H9 (cell line): Measurements from ENCODE around the gene PACSIN2. TPM values are rescaled to one million over a fixed set of nuclear protein-coding genes. Genes with fewer than 3 reads are reported as not detected.

Source experiments
- DNase-seq: peaks from one replicate; pipeline ENCODE4 v3.0.0-alpha.2; 2017
- H2AFZ ChIP-seq: one replicate; pipeline ENCODE4 v1.6.1; 2013; ENCODE audit warnings: mild to moderate bottlenecking, low read length, control low read depth, moderate library complexity
- H2AK5ac ChIP-seq: 2 replicates; pipeline ENCODE4 v1.6.1; 2013; ENCODE audit warnings: low read length, control low read depth, mixed read lengths; ENCODE audit not compliant: insufficient read length
- H2BK120ac ChIP-seq: one replicate; pipeline ENCODE4 v1.6.1; 2013; ENCODE audit warnings: low read depth, mild to moderate bottlenecking, low read length, control low read depth, inconsistent platforms; ENCODE audit not compliant: poor library complexity, severe bottlenecking
- H2BK12ac ChIP-seq: 2 replicates; pipeline ENCODE4 v1.6.1; 2013; ENCODE audit warnings: low read length, control low read depth, mixed read lengths, low read depth; ENCODE audit not compliant: insufficient read length
- H2BK15ac ChIP-seq: 2 replicates; pipeline ENCODE4 v1.6.1; 2013; ENCODE audit warnings: low read depth, low read length, control low read depth
- H2BK20ac ChIP-seq: one replicate; pipeline ENCODE4 v1.6.1; 2013; ENCODE audit warnings: low read depth, mild to moderate bottlenecking, low read length, control low read depth, inconsistent platforms; ENCODE audit not compliant: poor library complexity, severe bottlenecking
- H2BK5ac ChIP-seq: 2 replicates; pipeline ENCODE4 v1.6.1; 2013; ENCODE audit warnings: low read length, control low read depth, mixed read lengths; ENCODE audit not compliant: insufficient read length
- H3K14ac ChIP-seq: 2 replicates; pipeline ENCODE4 v1.6.1; 2013; ENCODE audit warnings: low read length, control low read depth; ENCODE audit not compliant: insufficient read depth
- H3K18ac ChIP-seq: 2 replicates; pipeline ENCODE4 v1.6.1; 2013; ENCODE audit warnings: low read depth, mild to moderate bottlenecking, mixed read lengths, low read length, control low read depth; ENCODE audit not compliant: insufficient read length
- H3K23ac ChIP-seq: 2 replicates; pipeline ENCODE4 v1.6.1; 2013; ENCODE audit warnings: low read length, control low read depth, mixed read lengths, low read depth; ENCODE audit not compliant: insufficient read length
- H3K23me2 ChIP-seq: 2 replicates; pipeline ENCODE4 v1.6.1; 2013; ENCODE audit warnings: low read depth, mild to moderate bottlenecking, mixed read lengths, low read length, control low read depth; ENCODE audit not compliant: insufficient read length, poor library complexity, severe bottlenecking
- H3K27ac ChIP-seq: 2 replicates; pipeline ENCODE4 v1.5.1; 2013; ENCODE audit warnings: low read length, control low read depth, mixed read lengths, low read depth; ENCODE audit not compliant: insufficient read length
- H3K27me3 ChIP-seq: 2 replicates; pipeline ENCODE4 v1.6.1; 2013; ENCODE audit warnings: low read length, control low read depth, inconsistent platforms; ENCODE audit not compliant: insufficient read depth
- H3K4ac ChIP-seq: 2 replicates; pipeline ENCODE4 v1.6.1; 2013; ENCODE audit warnings: low read depth, mild to moderate bottlenecking, control low read depth, inconsistent platforms, low read length, moderate library complexity
- H3K4me1 ChIP-seq: 2 replicates; pipeline ENCODE4 v1.6.1; 2013; ENCODE audit warnings: low read length, control low read depth, inconsistent platforms; ENCODE audit not compliant: insufficient read depth
- H3K4me2 ChIP-seq: 2 replicates; pipeline ENCODE4 v1.6.1; 2013; ENCODE audit warnings: low read length, control low read depth, mixed read lengths; ENCODE audit not compliant: insufficient read length, insufficient read depth
- H3K56ac ChIP-seq: 2 replicates; pipeline ENCODE4 v1.6.1; 2013; ENCODE audit warnings: low read depth, mild to moderate bottlenecking, mixed read lengths, low read length, control low read depth; ENCODE audit not compliant: insufficient read length
- H3K79me1 ChIP-seq: 2 replicates; pipeline ENCODE4 v1.6.1; 2013; ENCODE audit warnings: low read depth, mild to moderate bottlenecking, moderate library complexity, low read length, control low read depth, inconsistent platforms; ENCODE audit not compliant: insufficient read depth, poor library complexity, severe bottlenecking
- H3K79me2 ChIP-seq: 2 replicates; pipeline ENCODE4 v1.6.1; 2013; ENCODE audit warnings: low read length, control low read depth, inconsistent platforms; ENCODE audit not compliant: insufficient read depth
- H3K9ac ChIP-seq: 2 replicates; pipeline ENCODE4 v1.6.1; 2013; ENCODE audit warnings: low read length, control low read depth, mixed read lengths; ENCODE audit not compliant: insufficient read length; ENCODE audit errors: extremely low read depth
- H3K9me3 ChIP-seq: one replicate; pipeline ENCODE4 v1.6.1; 2013; ENCODE audit warnings: low read depth, low read length, inconsistent platforms; ENCODE audit not compliant: control insufficient read depth
- H3T11ph ChIP-seq: one replicate; pipeline ENCODE4 v1.6.1; 2013; ENCODE audit warnings: mild to moderate bottlenecking, low read length, control low read depth, inconsistent platforms
- H4K20me1 ChIP-seq: one replicate; pipeline ENCODE4 v1.6.1; 2013; ENCODE audit not compliant: control insufficient read depth, insufficient read length, insufficient read depth
- H4K5ac ChIP-seq: 2 replicates; pipeline ENCODE4 v1.6.1; 2013; ENCODE audit warnings: low read depth, mild to moderate bottlenecking, mixed read lengths, low read length, control low read depth; ENCODE audit not compliant: insufficient read length
- H4K8ac ChIP-seq: replicated peaks from 2 replicates; pipeline ENCODE4 v1.6.1; 2013; ENCODE audit warnings: low read length, control low read depth, mixed read lengths, low read depth; ENCODE audit not compliant: insufficient read length
- H4K91ac ChIP-seq: 2 replicates; pipeline ENCODE4 v1.6.1; 2013; ENCODE audit warnings: low read depth, mild to moderate bottlenecking, moderate library complexity, mixed read lengths, low read length, control low read depth; ENCODE audit not compliant: insufficient read length
- H3K27ac Mint-ChIP-seq, 3 experiments: 2 replicates in 2 of 3; 3 replicates in 1 of 3; pipeline ENCODE4 v1.8.0; 2020 to 2021; ENCODE audit warnings: mixed read lengths in 3 of 3, mild to moderate bottlenecking in 1 of 3, moderate library complexity in 1 of 3
- H3K27me3 Mint-ChIP-seq: 2 replicates; pipeline ENCODE4 v1.8.0; 2021; ENCODE audit warnings: low read depth, mild to moderate bottlenecking, moderate library complexity, mixed read lengths
- H3K36me3 Mint-ChIP-seq, 3 experiments: 2 replicates in 2 of 3; 3 replicates in 1 of 3; pipeline ENCODE4 v1.8.0; 2020 to 2021; ENCODE audit warnings: low read depth in 3 of 3, mixed read lengths in 3 of 3; ENCODE audit not compliant: insufficient read depth in 1 of 3
- H3K4me1 Mint-ChIP-seq, 2 experiments: 2 replicates each; pipeline ENCODE4 v1.8.0; 2020; ENCODE audit warnings: mixed read lengths in 2 of 2
- H3K4me3 Mint-ChIP-seq, 2 experiments: 2 replicates in 1 of 2; 3 replicates in 1 of 2; pipeline ENCODE4 v1.8.0; 2020 to 2021; ENCODE audit warnings: mild to moderate bottlenecking in 2 of 2, mixed read lengths in 2 of 2, moderate library complexity in 1 of 2
- H3K9me3 Mint-ChIP-seq, 2 experiments: 2 replicates in 1 of 2; 3 replicates in 1 of 2; pipeline ENCODE4 v1.8.0; 2020; ENCODE audit warnings: mild to moderate bottlenecking in 2 of 2, mixed read lengths in 2 of 2, moderate library complexity in 1 of 2
- WGBS: extraction: QIAGEN DNeasy Blood & Tissue Kit; methylation state at CpG from one replicate; pipeline ENCODE4 v1.1.7; 2013; ENCODE audit warnings: missing lambda C conversion rate, low lambda C conversion rate, mixed read lengths; ENCODE audit not compliant: insufficient read length; ENCODE audit errors: extremely low coverage; 5-methylcytosine and 5-hydroxymethylcytosine counted together
- total RNA-seq: library from RNA; stranded (reverse); gene quantifications from 2 replicates; pipeline ENCODE4 v1.2.1, GENCODE V29; 2021
- TF ChIP-seq, protein P1 (sequence below): fragments of 200-600 bp; sonication (generic); conservative IDR thresholded peaks from 3 replicates; pipeline ENCODE4 v1.8.0; 2021; ENCODE audit warnings: antibody characterized with exemption, mild to moderate bottlenecking

Gene PACSIN2
- total RNA-seq, 1 experiment from 2014 or later, result 62.3 TPM

DNA sequence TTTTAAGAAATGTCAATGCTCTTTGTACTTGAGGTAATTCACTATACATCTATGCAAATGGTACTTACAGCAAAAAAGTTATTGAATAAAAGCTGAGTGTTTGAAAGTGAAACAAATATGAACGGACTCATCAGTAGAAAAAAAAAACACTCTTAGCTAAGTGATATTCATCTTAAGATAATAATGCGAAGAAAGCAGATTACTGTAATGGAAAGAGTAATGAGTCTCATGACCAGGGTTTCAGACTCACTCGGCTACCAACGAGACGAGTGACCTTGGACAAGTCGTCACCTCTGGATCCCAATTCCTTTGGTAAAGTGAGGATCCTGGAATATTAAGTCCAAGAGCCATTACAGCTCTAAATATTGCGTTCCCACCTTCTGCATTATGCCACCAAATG, 57.0 kb downstream of the PACSIN2 start:
- H3K23me2 ChIP-seq, result no peaks in the 10 kb centered on the region
- WGBS, result no CpG with 5 or more reads among the region's 7 CpGs
- H2AK5ac ChIP-seq, result no peak overlapping the region
- no peak overlapping the region for H3T11ph ChIP-seq
- TF ChIP-seq, protein P1, sequence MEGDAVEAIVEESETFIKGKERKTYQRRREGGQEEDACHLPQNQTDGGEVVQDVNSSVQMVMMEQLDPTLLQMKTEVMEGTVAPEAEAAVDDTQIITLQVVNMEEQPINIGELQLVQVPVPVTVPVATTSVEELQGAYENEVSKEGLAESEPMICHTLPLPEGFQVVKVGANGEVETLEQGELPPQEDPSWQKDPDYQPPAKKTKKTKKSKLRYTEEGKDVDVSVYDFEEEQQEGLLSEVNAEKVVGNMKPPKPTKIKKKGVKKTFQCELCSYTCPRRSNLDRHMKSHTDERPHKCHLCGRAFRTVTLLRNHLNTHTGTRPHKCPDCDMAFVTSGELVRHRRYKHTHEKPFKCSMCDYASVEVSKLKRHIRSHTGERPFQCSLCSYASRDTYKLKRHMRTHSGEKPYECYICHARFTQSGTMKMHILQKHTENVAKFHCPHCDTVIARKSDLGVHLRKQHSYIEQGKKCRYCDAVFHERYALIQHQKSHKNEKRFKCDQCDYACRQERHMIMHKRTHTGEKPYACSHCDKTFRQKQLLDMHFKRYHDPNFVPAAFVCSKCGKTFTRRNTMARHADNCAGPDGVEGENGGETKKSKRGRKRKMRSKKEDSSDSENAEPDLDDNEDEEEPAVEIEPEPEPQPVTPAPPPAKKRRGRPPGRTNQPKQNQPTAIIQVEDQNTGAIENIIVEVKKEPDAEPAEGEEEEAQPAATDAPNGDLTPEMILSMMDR, result no peak
- H4K5ac ChIP-seq, result no peak overlapping the region
- H3K79me1 ChIP-seq, result peaks cover 8% of the 10 kb centered on the region
- peaks cover 0 to 3% of the 10 kb centered on the region in 2 experiments; a peak in 3 of 5 replicates for H3K9me3 Mint-ChIP-seq
- no peak overlapping the region for H3K27ac Mint-ChIP-seq
- H3K4me1 ChIP-seq, result peaks cover 8% of the 10 kb centered on the region; the same call in 1 of the 2 replicates
- H3K23ac ChIP-seq, result no peak overlapping the region
- H3K9ac ChIP-seq, result no peak overlapping the region
- no peaks in the 10 kb centered on the region for H3K9me3 ChIP-seq
- DNase-seq, result no peak
- no peaks in the 10 kb centered on the region for H4K20me1 ChIP-seq
- no peak overlapping the region for H3K4ac ChIP-seq
- no peak overlapping the region for H2BK12ac ChIP-seq
- no peak overlapping the region for H3K4me2 ChIP-seq
- H2BK20ac ChIP-seq, result no peak overlapping the region
- peaks cover under 1% of the 10 kb centered on the region; the same call in 1 of the 2 replicates for H3K27me3 Mint-ChIP-seq
- no peak overlapping the region for H2AFZ ChIP-seq
- no peaks in the 10 kb centered on the region for H3K27me3 ChIP-seq
- H3K79me2 ChIP-seq, result peaks cover 3% of the 10 kb centered on the region; the same call in 1 of the 2 replicates
- H4K91ac ChIP-seq, result no peak overlapping the region
- H4K8ac ChIP-seq, result no peak overlapping the region
- no peak overlapping the region for H2BK15ac ChIP-seq
- no peak overlapping the region for H3K18ac ChIP-seq
- H3K27ac ChIP-seq, result no peak overlapping the region
- H3K14ac ChIP-seq, result no peak overlapping the region
- H3K56ac ChIP-seq, result no peak overlapping the region
- no peak overlapping the region for H3K4me3 Mint-ChIP-seq
- H2BK120ac ChIP-seq, result no peak overlapping the region
- H3K36me3 Mint-ChIP-seq, result peaks cover 8 to 15% (median 13%) of the 10 kb centered on the region in 3 experiments; a peak in 6 of 7 replicates
- H2BK5ac ChIP-seq, result no peak overlapping the region
- peaks cover 49 to 57% of the 10 kb centered on the region in 2 experiments for H3K4me1 Mint-ChIP-seq
